ENCODE data around the gene PLXDC1.

PLXDC1 gene

GRCh38 chr17:39194089-39194984 is 42.9 kb upstream of the PLXDC1 start:
- no peak overlapping the region for H3K4me3 ChIP-seq (ENCODE audit: low read depth in 1 of 2, low read length in 2 of 2)
- H3K36me3 ChIP-seq (ENCODE audit: control insufficient read depth in 1 of 2, insufficient read depth in 2 of 2, low read length in 2 of 2): peaks cover 11 to 17% of the 10 kb centered on the region in 2 donors
- H3K27me3 ChIP-seq (ENCODE audit: low read depth, low read length): no peaks in the 10 kb centered on the region
- H3K9me3 ChIP-seq (ENCODE audit: control insufficient read depth in 1 of 2, low read length in 2 of 2): no peaks in the 10 kb centered on the region
- H3K4me1 ChIP-seq (ENCODE audit: control insufficient read depth in 1 of 2, insufficient read depth in 2 of 2, low read length in 2 of 2): peaks cover 4 to 35% of the 10 kb centered on the region in 2 donors
- no peak overlapping the region for H3K27ac ChIP-seq (ENCODE audit: low read length)

GRCh38 chr17:39193346-39193745 is 41.9 kb upstream of the PLXDC1 start:
- Histone ChIP-seq H3K27ac (ENCODE audit: low read length) (no peak overlapping the region), H3K27me3 (ENCODE audit: low read depth, low read length) (no peaks in the 10 kb centered on the region), H3K4me1 (ENCODE audit: control insufficient read depth in 1 of 2, insufficient read depth in 2 of 2, low read length in 2 of 2) (peaks cover 4 to 30% of the 10 kb centered on the region in 2 donors), H3K9me3 (ENCODE audit: control insufficient read depth in 1 of 2, low read length in 2 of 2) (no peaks in the 10 kb centered on the region), H3K36me3 (ENCODE audit: control insufficient read depth in 1 of 2, insufficient read depth in 2 of 2, low read length in 2 of 2) (peaks cover 11 to 21% of the 10 kb centered on the region in 2 donors), H3K4me3 (ENCODE audit: low read depth in 1 of 2, low read length in 2 of 2) (no peak overlapping the region)

- no peak overlapping the region for H3K4me3 ChIP-seq (ENCODE audit: low read depth in 1 of 2, low read length in 2 of 2)
- H3K9me3 ChIP-seq (ENCODE audit: control insufficient read depth in 1 of 2, low read length in 2 of 2): no peaks in the 10 kb centered on the region
- H3K36me3 ChIP-seq (ENCODE audit: control insufficient read depth in 1 of 2, insufficient read depth in 2 of 2, low read length in 2 of 2): peaks cover 11 to 22% of the 10 kb centered on the region in 2 donors
- H3K27me3 ChIP-seq (ENCODE audit: low read depth, low read length): no peaks in the 10 kb centered on the region
- no peak overlapping the region for H3K27ac ChIP-seq (ENCODE audit: low read length)
- peaks cover 4 to 26% of the 10 kb centered on the region in 2 donors for H3K4me1 ChIP-seq (ENCODE audit: control insufficient read depth in 1 of 2, insufficient read depth in 2 of 2, low read length in 2 of 2)
Observed at GRCh38 chr17:39192901-39193300, 41.5 kb upstream of the PLXDC1 start.

- Histone ChIP-seq H3K36me3 (ENCODE audit: control insufficient read depth in 1 of 2, insufficient read depth in 2 of 2, low read length in 2 of 2) (peaks cover 17 to 29% of the 10 kb centered on the region in 2 donors), H3K27ac (ENCODE audit: low read length) (no peak overlapping the region), H3K4me1 (ENCODE audit: control insufficient read depth in 1 of 2, insufficient read depth in 2 of 2, low read length in 2 of 2) (peaks cover 4 to 24% of the 10 kb centered on the region in 2 donors), H3K27me3 (ENCODE audit: low read depth, low read length) (no peaks in the 10 kb centered on the region), H3K4me3 (ENCODE audit: low read depth in 1 of 2, low read length in 2 of 2) (no peak overlapping the region), H3K9me3 (ENCODE audit: control insufficient read depth in 1 of 2, low read length in 2 of 2) (no peaks in the 10 kb centered on the region)
Observed at GRCh38 chr17:39191750-39192510, 40.5 kb upstream of the PLXDC1 start.

GRCh38 chr17:39187152-39187830 is 35.9 kb upstream of the PLXDC1 start:
- peaks cover 19 to 59% of the 10 kb centered on the region in 2 donors for H3K36me3 ChIP-seq (ENCODE audit: control insufficient read depth in 1 of 2, insufficient read depth in 2 of 2, low read length in 2 of 2)
- H3K27me3 ChIP-seq (ENCODE audit: low read depth, low read length): no peaks in the 10 kb centered on the region
- no peaks in the 10 kb centered on the region for H3K4me1 ChIP-seq (ENCODE audit: control insufficient read depth in 1 of 2, insufficient read depth in 2 of 2, low read length in 2 of 2)
- no peaks in the 10 kb centered on the region for H3K9me3 ChIP-seq (ENCODE audit: control insufficient read depth in 1 of 2, low read length in 2 of 2)
- H3K27ac ChIP-seq (ENCODE audit: low read length): no peak overlapping the region
- no peak overlapping the region for H3K4me3 ChIP-seq (ENCODE audit: low read depth in 1 of 2, low read length in 2 of 2)

- no peaks in the 10 kb centered on the region for H3K27me3 ChIP-seq (ENCODE audit: low read depth, low read length)
- H3K36me3 ChIP-seq (ENCODE audit: control insufficient read depth in 1 of 2, insufficient read depth in 2 of 2, low read length in 2 of 2): peaks cover 14 to 53% of the 10 kb centered on the region in 2 donors
Observed at GRCh38 chr17:39186481-39187002, 35.1 kb upstream of the PLXDC1 start.

GRCh38 chr17:39183720-39184119 is 32.3 kb upstream of the PLXDC1 start:
- Histone ChIP-seq H3K4me3 (ENCODE audit: low read depth in 1 of 2, low read length in 2 of 2) (no peak overlapping the region), H3K4me1 (ENCODE audit: control insufficient read depth in 1 of 2, insufficient read depth in 2 of 2, low read length in 2 of 2) (no peaks in the 10 kb centered on the region), H3K36me3 (ENCODE audit: control insufficient read depth in 1 of 2, insufficient read depth in 2 of 2, low read length in 2 of 2) (peaks cover 10 to 58% of the 10 kb centered on the region in 2 donors), H3K9me3 (ENCODE audit: control insufficient read depth in 1 of 2, low read length in 2 of 2) (no peaks in the 10 kb centered on the region), H3K27ac (ENCODE audit: low read length) (no peak overlapping the region), H3K27me3 (ENCODE audit: low read depth, low read length) (no peaks in the 10 kb centered on the region)

More at GRCh38 chr17:39186481-39187002, 35.1 kb upstream of the PLXDC1 start:
- Histone ChIP-seq H3K9me3 (ENCODE audit: control insufficient read depth in 1 of 2, low read length in 2 of 2) (no peaks in the 10 kb centered on the region), H3K27ac (ENCODE audit: low read length) (no peak overlapping the region), H3K4me1 (ENCODE audit: control insufficient read depth in 1 of 2, insufficient read depth in 2 of 2, low read length in 2 of 2) (no peaks in the 10 kb centered on the region), H3K4me3 (ENCODE audit: low read depth in 1 of 2, low read length in 2 of 2) (no peak overlapping the region)

GRCh38 chr17:39183045-39183444 is 31.6 kb upstream of the PLXDC1 start:
- no peak overlapping the region for H3K27ac ChIP-seq (ENCODE audit: low read length)
- H3K9me3 ChIP-seq (ENCODE audit: control insufficient read depth in 1 of 2, low read length in 2 of 2): no peaks in the 10 kb centered on the region
- H3K27me3 ChIP-seq (ENCODE audit: low read depth, low read length): no peaks in the 10 kb centered on the region
- no peak overlapping the region for H3K4me3 ChIP-seq (ENCODE audit: low read depth in 1 of 2, low read length in 2 of 2)
- no peaks in the 10 kb centered on the region for H3K4me1 ChIP-seq (ENCODE audit: control insufficient read depth in 1 of 2, insufficient read depth in 2 of 2, low read length in 2 of 2)
- H3K36me3 ChIP-seq (ENCODE audit: control insufficient read depth in 1 of 2, insufficient read depth in 2 of 2, low read length in 2 of 2): peaks cover 10 to 53% of the 10 kb centered on the region in 2 donors

- H3K4me1 ChIP-seq (ENCODE audit: control insufficient read depth in 1 of 2, insufficient read depth in 2 of 2, low read length in 2 of 2): no peaks in the 10 kb centered on the region
- H3K27me3 ChIP-seq (ENCODE audit: low read depth, low read length): no peaks in the 10 kb centered on the region
- H3K4me3 ChIP-seq (ENCODE audit: low read depth in 1 of 2, low read length in 2 of 2): no peak overlapping the region
- no peaks in the 10 kb centered on the region for H3K9me3 ChIP-seq (ENCODE audit: control insufficient read depth in 1 of 2, low read length in 2 of 2)
- H3K36me3 ChIP-seq (ENCODE audit: control insufficient read depth in 1 of 2, insufficient read depth in 2 of 2, low read length in 2 of 2): peaks cover 9 to 58% of the 10 kb centered on the region in 2 donors
- no peak overlapping the region for H3K27ac ChIP-seq (ENCODE audit: low read length)
Observed at GRCh38 chr17:39181303-39181702, 29.9 kb upstream of the PLXDC1 start.

- H3K36me3 ChIP-seq (ENCODE audit: control insufficient read depth in 1 of 2, insufficient read depth in 2 of 2, low read length in 2 of 2): peaks cover 5 to 39% of the 10 kb centered on the region in 2 donors
- no peaks in the 10 kb centered on the region for H3K4me1 ChIP-seq (ENCODE audit: control insufficient read depth in 1 of 2, insufficient read depth in 2 of 2, low read length in 2 of 2)
- H3K27me3 ChIP-seq (ENCODE audit: low read depth, low read length): no peaks in the 10 kb centered on the region
- H3K27ac ChIP-seq (ENCODE audit: low read length): no peak overlapping the region
- no peak overlapping the region for H3K4me3 ChIP-seq (ENCODE audit: low read depth in 1 of 2, low read length in 2 of 2)
- no peaks in the 10 kb centered on the region for H3K9me3 ChIP-seq (ENCODE audit: control insufficient read depth in 1 of 2, low read length in 2 of 2)
Observed at GRCh38 chr17:39178536-39178935, 27.1 kb upstream of the PLXDC1 start.

GRCh38 chr17:39177256-39177655 is 25.8 kb upstream of the PLXDC1 start:
- Histone ChIP-seq H3K36me3 (ENCODE audit: control insufficient read depth in 1 of 2, insufficient read depth in 2 of 2, low read length in 2 of 2) (peaks cover 5 to 31% of the 10 kb centered on the region in 2 donors), H3K27ac (ENCODE audit: low read length) (no peak overlapping the region), H3K4me1 (ENCODE audit: control insufficient read depth in 1 of 2, insufficient read depth in 2 of 2, low read length in 2 of 2) (no peaks in the 10 kb centered on the region), H3K9me3 (ENCODE audit: control insufficient read depth in 1 of 2, low read length in 2 of 2) (no peaks in the 10 kb centered on the region), H3K27me3 (ENCODE audit: low read depth, low read length) (no peaks in the 10 kb centered on the region), H3K4me3 (ENCODE audit: low read depth in 1 of 2, low read length in 2 of 2) (no peak overlapping the region)

All from muscle layer of duodenum (tissue), 2 donors.